Fibroblast of lung (primary cell): ENCODE data around the gene LSS. TPM values are rescaled to one million over a fixed set of nuclear protein-coding genes. Genes with fewer than 3 reads are reported as not detected.
"Not testable (repeated sequence)": the region's sequence is repeated elsewhere in the genome, so short reads cannot be mapped to it uniquely, and the experiment has no call there.

ENCODE experiments used
- DNase-seq, 2 donors: peaks; one replicate each; pipeline versions ENCODE4 v3.0.0 to v3.0.0-alpha.2; 2010; ENCODE audit warnings: low read depth in 2 of 2
- H2AFZ ChIP-seq: 2 replicates; pipeline ENCODE4 v1.5.1; 2012; ENCODE audit warnings: low read length, control low read depth, inconsistent platforms
- H3K27ac ChIP-seq: 2 replicates; pipeline ENCODE4 v1.5.1; 2011; ENCODE audit warnings: low read length, control low read depth; ENCODE audit not compliant: insufficient read depth
- H3K27me3 ChIP-seq: 2 replicates; pipeline ENCODE4 v1.5.1; 2011; ENCODE audit warnings: mild to moderate bottlenecking, low read length; ENCODE audit not compliant: control insufficient read depth, insufficient read depth
- H3K36me3 ChIP-seq: 2 replicates; pipeline ENCODE4 v1.5.1; 2011; ENCODE audit warnings: low read length; ENCODE audit not compliant: control insufficient read depth, insufficient read depth
- H3K4me1 ChIP-seq: 2 replicates; pipeline ENCODE4 v1.5.1; 2011; ENCODE audit warnings: low read length; ENCODE audit not compliant: control insufficient read depth, insufficient read depth; ENCODE audit errors: extremely low read depth
- H3K4me2 ChIP-seq: 2 replicates; pipeline ENCODE4 v1.5.1; 2011; ENCODE audit warnings: low read length, control low read depth; ENCODE audit not compliant: insufficient read depth; ENCODE audit errors: extremely low read depth
- H3K4me3 ChIP-seq, 4 experiments: fragments of 200-600 bp in 1 of 4; sonication (generic) in 1 of 4; replicated peaks in 1 of 4; 2 replicates each; pipeline ENCODE4 v1.5.1; 2011 to 2016; ENCODE audit warnings: low read length in 4 of 4, low read depth in 3 of 4, mild to moderate bottlenecking in 3 of 4, control low read depth in 2 of 4, inconsistent platforms in 1 of 4, mixed read lengths in 1 of 4; ENCODE audit not compliant: insufficient read depth in 1 of 4; ENCODE audit errors: control extremely low read depth in 1 of 4
- H3K79me2 ChIP-seq: 2 replicates; pipeline ENCODE4 v1.5.1; 2012; ENCODE audit warnings: mild to moderate bottlenecking, low read length, inconsistent platforms; ENCODE audit not compliant: control insufficient read depth, insufficient read depth
- H3K9ac ChIP-seq: 2 replicates; pipeline ENCODE4 v1.5.1; 2011; ENCODE audit warnings: mild to moderate bottlenecking, low read length, control low read depth; ENCODE audit not compliant: insufficient read depth
- H3K9me3 ChIP-seq: 2 replicates; pipeline ENCODE4 v1.5.1; 2012; ENCODE audit warnings: low read depth, low read length; ENCODE audit not compliant: control insufficient read depth, insufficient read depth
- H4K20me1 ChIP-seq: 2 replicates; pipeline ENCODE4 v1.5.1; 2011; ENCODE audit warnings: low read length; ENCODE audit not compliant: control insufficient read depth, insufficient read depth; ENCODE audit errors: extremely low read depth
- EZH2 ChIP-seq: IDR thresholded peaks from 2 replicates; pipeline ENCODE4 v1.5.1; 2012; ENCODE audit warnings: low read length, control low read depth, mild to moderate bottlenecking; ENCODE audit errors: missing control alignments
- polyA plus RNA-seq, 2 donors: library from polyadenylated mRNA; depleted of rRNA in 1 of 2; stranded (reverse) in 1 of 2; unstranded in 1 of 2; fragments of >200 nt; gene quantifications; 2 replicates each; pipeline ENCODE4 v1.2.1, GENCODE V29; 2011 to 2012; ENCODE audit warnings: missing spikeins in 1 of 2
- total RNA-seq: library from RNA; depleted of rRNA; stranded (reverse); fragments of >200 nt; gene quantifications from 2 replicates; pipeline ENCODE4 v1.2.1, GENCODE V29; 2014
- TF ChIP-seq, protein P1 (sequence below), 2 donors: IDR thresholded peaks in 1 of 2; conservative IDR thresholded peaks in 1 of 2; 1 replicate in 1 of 2; 2 replicates in 1 of 2; pipeline ENCODE4 v1.5.1; 2011 to 2012; ENCODE audit warnings: low read length in 2 of 2, control low read depth in 1 of 2, inconsistent platforms in 1 of 2, low read depth in 1 of 2, mild to moderate bottlenecking in 1 of 2

LSS gene
- total and polyA plus RNA-seq, 2 donors (not counting 1 experiment from before 2014, with no cell fraction given) = 97.6 to 252 TPM

GRCh38 chr21:46244602-46245001 lies 16.0 kb upstream of the LSS start:
- Histone ChIP-seq H3K36me3 (peaks cover 34% of the 10 kb centered on the region), H3K27ac (no peak overlapping the region), H3K4me3 (no peak overlapping the region), H3K9ac (no peak overlapping the region), H3K79me2 (no peaks in the 10 kb centered on the region), H3K4me2 (no peak overlapping the region), H4K20me1 (no peaks in the 10 kb centered on the region), H3K9me3 (no peaks in the 10 kb centered on the region), H2AFZ (no peak overlapping the region), H3K4me1 (no peaks in the 10 kb centered on the region), H3K27me3 (no peaks in the 10 kb centered on the region)
- no peak for DNase-seq
- no peak for TF ChIP-seq EZH2
- TF ChIP-seq, protein P1, sequence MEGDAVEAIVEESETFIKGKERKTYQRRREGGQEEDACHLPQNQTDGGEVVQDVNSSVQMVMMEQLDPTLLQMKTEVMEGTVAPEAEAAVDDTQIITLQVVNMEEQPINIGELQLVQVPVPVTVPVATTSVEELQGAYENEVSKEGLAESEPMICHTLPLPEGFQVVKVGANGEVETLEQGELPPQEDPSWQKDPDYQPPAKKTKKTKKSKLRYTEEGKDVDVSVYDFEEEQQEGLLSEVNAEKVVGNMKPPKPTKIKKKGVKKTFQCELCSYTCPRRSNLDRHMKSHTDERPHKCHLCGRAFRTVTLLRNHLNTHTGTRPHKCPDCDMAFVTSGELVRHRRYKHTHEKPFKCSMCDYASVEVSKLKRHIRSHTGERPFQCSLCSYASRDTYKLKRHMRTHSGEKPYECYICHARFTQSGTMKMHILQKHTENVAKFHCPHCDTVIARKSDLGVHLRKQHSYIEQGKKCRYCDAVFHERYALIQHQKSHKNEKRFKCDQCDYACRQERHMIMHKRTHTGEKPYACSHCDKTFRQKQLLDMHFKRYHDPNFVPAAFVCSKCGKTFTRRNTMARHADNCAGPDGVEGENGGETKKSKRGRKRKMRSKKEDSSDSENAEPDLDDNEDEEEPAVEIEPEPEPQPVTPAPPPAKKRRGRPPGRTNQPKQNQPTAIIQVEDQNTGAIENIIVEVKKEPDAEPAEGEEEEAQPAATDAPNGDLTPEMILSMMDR (conservative IDR thresholded peaks at IDR 0.05 in 1 of 2, IDR thresholded peaks at IDR 0.05 in 1 of 2; ENCODE audit: low read depth in 1 of 2, low read length in 2 of 2) = no peak

DNA sequence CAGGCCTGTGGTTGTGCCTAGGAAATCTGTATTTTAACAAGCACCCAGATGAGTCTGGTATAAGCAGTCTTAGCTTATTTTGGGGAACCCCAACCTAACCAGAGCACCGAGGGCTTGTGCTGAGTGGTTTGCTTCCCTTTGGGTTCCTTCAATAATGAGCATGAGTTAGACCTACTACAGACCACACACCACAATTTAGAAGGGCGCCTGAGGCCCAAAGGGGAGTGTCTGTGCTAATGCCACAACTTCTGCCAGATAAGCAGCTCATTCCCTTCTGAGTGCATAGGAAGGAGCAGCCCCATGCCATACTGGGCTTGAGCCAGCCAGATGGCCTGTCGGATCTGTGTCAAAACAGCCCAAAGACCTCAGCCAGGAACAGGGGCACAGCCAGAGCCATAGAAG lies 15.4 kb upstream of the LSS start:
- no peak overlapping the region for H2AFZ ChIP-seq
- no peak for DNase-seq
- peaks cover 36% of the 10 kb centered on the region for H3K36me3 ChIP-seq
- H3K9ac ChIP-seq = no peak overlapping the region
- no peaks in the 10 kb centered on the region for H3K9me3 ChIP-seq
- H3K4me1 ChIP-seq = no peaks in the 10 kb centered on the region
- no peaks in the 10 kb centered on the region for H3K27me3 ChIP-seq
- TF ChIP-seq, protein P1 (conservative IDR thresholded peaks at IDR 0.05 in 1 of 2, IDR thresholded peaks at IDR 0.05 in 1 of 2; ENCODE audit: low read depth in 1 of 2, low read length in 2 of 2) = no peak
- TF ChIP-seq EZH2 = no peak
- no peaks in the 10 kb centered on the region for H3K79me2 ChIP-seq
- H3K27ac ChIP-seq = no peak overlapping the region
- H4K20me1 ChIP-seq = no peaks in the 10 kb centered on the region
- no peak overlapping the region for H3K4me3 ChIP-seq
- H3K4me2 ChIP-seq = no peak overlapping the region

GRCh38 chr21:46243325-46243724 lies 14.8 kb upstream of the LSS start:
- Histone ChIP-seq H3K27me3 (no peaks in the 10 kb centered on the region), H4K20me1 (no peaks in the 10 kb centered on the region), H3K9me3 (no peaks in the 10 kb centered on the region), H3K4me3 (no peak overlapping the region), H2AFZ (no peak overlapping the region), H3K27ac (no peak overlapping the region), H3K4me2 (no peak overlapping the region), H3K79me2 (no peaks in the 10 kb centered on the region), H3K4me1 (no peaks in the 10 kb centered on the region), H3K36me3 (peaks cover 37% of the 10 kb centered on the region), H3K9ac (no peak overlapping the region)
- no peak for DNase-seq
- TF ChIP-seq EZH2 = no peak
- TF ChIP-seq, protein P1 (conservative IDR thresholded peaks at IDR 0.05 in 1 of 2, IDR thresholded peaks at IDR 0.05 in 1 of 2; ENCODE audit: low read depth in 1 of 2, low read length in 2 of 2) = no peak

GRCh38 chr21:46241577-46241976 lies 13.0 kb upstream of the LSS start:
- not testable (repeated sequence) for H3K9me3 ChIP-seq, H3K27me3 ChIP-seq, H3K27ac ChIP-seq, H3K9ac ChIP-seq, H3K4me3 ChIP-seq, DNase-seq, H2AFZ ChIP-seq, H3K4me1 ChIP-seq, H3K4me2 ChIP-seq, H4K20me1 ChIP-seq, H3K79me2 ChIP-seq
- peaks cover 36% of the 10 kb centered on the region for H3K36me3 ChIP-seq
